T-helper 9 cell (primary cell): ENCODE measurements around the gene ZCWPW2.

ENCODE experiments used
- DNase-seq: peaks from one replicate; pipeline ENCODE4 v3.0.0-alpha.2; 2020

Gene ZCWPW2

DNA sequence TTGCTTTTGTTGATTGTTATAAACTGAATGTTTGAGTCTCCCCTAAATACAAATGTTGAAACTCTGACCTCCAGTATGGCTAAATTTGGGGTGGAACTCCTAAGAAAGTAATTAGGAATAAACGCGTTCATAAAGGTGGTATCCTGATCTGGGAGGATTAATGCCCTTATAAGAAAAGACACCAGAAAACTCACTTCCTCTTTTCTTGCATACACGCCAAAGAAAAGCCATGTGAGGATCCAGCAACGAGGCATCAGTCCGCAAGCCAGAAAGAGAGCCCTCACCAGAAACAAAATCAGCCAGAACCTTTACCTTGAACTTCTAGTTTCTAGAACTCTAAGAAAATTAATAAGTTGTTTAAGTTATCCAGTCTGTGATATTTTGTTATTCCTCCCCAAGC, 37.5 kb downstream of the ZCWPW2 start:
- DNase-seq = no peak

DNA sequence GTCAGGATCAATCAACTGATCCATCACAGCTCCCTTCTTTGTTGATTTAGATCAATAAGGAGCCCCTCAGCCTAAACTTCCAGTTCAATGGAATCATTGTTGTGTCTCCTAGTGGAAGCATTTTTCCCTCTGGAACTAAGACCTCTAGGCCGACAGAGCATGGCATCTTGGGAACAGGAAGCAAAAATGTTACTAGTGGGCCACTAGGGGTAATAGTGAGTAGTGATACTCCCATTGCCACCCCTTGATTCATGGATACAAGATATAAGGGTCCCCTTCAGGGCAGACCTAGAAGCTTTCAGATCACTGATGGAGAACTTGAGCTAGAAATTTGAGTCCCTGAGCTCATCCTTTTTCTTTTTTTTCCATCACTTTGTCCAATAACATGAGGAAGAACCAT, 40.5 kb downstream of the ZCWPW2 start:
- no peak for DNase-seq

DNA sequence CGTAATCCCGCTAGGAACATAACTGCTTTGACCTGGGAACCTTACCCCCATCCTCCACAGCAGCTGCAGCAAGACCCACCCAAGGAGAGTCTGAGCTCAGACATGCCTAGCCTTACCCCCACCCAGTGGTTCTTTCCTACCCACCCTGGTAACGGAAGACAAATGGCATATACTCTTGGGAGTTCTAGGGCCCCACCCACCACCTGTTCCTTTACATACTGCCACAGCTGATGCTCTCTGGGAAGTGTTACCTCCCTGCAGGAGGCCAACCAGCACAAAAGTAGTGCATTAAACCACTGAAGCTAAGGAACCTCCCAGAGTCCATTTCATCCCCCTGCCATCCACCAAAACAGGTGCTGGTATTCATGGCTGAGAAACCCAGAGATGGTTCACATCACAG, 50.7 kb downstream of the ZCWPW2 start:
- DNase-seq = no peak

DNA sequence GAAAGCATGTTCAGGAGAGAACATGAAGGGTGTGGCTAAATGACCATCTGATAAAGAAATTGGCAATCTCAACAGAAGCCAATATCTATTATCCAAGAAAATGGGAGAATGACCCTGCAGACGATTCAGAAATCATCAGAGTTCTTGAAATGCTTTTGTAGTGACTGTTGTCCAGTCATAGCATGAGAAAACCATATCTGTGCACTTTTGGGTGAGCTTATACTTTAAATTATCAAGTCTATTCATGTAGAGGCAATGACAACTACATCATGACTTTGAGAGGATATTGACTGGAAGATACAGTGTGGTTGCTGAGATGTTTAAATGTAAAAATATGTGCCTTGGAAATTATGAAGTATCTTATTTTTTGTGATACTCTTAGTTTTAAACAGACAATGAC, 57.7 kb downstream of the ZCWPW2 start:
- DNase-seq = no peak

DNA sequence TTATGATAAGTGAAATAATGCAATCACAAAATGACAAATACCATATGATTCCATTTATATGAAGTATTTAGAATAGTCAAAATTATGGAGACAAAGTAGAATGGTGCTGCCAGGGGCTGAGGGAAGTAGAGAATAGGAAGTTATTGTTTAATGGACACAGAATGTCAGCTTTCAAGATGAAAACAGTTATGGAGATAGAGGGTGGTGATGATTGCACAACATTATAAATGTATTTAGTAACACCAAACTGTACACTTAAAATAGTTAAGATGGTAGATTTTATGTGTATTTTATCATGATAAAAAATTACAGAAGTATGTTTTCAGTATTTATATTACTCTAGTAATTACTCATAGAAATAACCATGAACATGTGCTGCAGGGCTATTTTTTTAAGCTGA, 100.9 kb downstream of the ZCWPW2 start:
- DNase-seq = no peak

DNA sequence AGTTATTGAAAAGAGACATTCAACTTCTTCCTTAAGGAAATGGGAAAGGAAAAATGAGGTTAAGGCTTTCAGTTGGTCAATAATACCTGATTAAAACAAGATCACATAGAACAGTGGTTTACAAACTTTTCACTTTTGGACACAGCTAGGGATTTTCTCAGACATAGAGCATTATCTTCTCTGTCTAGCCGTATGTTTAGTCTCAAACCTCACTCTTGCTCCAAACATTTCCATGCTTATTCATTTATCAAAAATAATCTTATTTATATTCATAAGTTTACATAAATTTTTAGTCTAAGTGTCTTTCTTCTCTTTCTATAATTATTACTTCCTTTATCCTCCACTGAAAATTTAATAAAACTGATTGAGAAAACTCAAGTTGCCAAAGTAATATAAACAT, 114.3 kb downstream of the ZCWPW2 start:
- DNase-seq = no peak

DNA sequence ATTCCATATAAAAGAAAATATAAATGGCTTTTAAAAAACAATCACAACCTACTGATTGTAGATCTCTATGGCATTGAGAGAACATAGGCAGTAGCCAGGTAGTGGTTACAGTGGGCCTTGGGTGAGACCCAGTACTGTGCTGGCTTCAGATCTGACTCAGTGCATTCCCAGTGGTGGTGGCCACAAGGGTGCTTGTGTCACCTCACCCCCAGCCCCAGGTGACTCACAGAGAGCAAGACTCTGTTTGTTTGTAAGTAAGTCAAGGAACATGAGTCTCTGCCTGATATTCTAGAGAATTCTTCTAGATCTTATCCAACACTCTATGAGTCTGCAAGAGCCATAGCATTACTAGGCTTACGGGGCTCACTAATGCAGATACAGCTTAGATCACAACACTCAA, 118.9 kb downstream of the ZCWPW2 start:
- no peak for DNase-seq

DNA sequence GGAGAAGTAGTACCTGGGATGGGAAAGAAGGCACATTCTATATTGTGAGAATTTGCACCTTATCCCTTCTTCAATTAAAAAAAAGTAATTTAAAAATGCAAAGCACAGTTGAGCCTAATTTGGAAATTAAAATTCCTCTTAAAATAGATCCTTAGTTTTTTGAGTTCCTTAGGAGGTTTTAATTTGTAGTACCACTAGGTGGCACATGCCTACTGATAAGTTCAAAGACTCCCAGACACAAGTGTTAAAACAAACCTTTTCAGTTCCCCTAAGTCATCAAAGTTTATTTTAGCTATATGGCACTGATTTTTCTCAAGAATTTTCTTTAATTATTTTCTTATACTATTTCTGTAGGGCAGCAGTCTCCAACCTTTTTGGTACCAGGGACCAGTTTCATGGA, 127.7 kb downstream of the ZCWPW2 start:
- no peak for DNase-seq

DNA sequence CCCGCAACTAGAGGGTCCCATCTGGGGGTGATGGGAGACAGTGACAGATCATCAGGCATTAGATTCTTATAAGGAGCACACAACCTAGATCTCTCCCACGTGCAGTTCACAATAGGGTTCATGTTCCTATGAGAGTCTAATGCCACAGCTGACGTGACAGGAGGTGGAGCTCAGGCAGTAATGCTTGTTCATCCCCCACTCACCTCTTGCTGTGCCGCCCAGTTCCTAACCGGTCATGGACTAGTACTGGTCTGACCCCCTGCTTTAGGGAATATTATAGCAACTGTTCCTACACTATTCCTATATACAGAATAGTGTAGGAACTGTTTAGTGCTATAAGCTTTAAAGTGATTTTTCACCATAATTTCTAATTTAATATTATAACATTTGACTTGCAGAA, 128.2 kb downstream of the ZCWPW2 start:
- no peak for DNase-seq

DNA sequence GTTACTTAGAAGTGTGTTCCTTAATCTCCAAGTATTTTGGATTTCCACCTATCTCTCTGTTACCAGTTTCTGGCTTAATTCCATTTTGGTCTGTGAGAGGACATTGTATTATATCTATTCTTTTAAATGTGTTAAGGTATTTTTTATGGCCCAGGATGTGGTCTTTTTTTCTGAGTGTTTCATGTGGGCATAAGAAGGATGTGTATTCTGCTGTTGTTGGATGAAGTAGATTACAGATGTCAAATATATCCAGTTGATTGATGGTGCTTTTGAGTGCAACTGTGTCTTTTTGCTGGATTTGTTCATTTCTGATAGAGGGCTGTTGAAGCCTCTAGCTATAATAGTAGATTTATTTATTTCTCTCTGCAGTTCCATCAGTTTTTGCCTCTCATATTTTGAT, 136.6 kb downstream of the ZCWPW2 start:
- no peak for DNase-seq

DNA sequence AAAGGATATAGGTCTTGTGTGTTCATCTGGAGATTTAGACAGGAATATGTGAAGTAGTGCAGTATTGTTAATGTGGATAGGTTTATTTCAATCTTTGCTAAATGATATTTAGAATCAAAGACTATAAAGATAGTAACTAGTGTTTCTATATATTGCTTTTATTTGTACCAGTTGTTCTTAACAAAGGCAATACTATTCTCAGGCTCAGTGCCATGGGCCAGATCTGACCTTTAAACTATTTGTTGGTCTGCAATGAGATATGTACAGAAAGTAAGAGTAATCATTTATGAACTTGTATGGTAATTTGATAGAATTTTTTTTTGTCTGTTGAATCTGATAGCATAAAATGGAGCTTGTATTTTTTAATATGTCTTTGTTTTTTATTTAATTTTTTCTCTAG, 146.8 kb downstream of the ZCWPW2 start:
- DNase-seq = no peak

DNA sequence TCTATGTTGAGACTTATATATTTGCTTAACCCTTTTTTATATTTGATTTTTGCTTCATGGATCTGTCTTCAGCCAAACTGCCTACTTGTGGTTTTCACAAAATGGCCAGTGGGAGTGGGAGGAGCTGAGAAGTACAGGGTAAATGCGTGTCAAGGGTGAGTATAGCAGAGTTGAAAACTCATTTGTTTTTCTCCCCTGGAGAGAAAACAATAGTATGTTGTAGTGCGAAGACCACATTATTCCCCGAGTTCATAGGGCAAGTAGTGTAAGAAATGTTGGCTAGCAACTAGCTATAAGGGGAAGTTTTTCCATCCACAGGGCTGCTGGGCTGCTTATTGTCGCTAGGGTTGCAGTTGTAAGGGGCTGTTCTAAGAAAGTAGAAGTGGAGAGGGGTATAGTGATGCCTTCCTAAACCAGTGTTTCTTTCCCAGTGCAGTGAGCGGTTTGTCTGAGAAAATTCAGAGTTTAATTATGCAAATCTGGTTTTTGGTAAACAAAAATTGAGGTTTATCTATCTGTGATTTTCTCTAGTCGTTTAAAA, 153.9 kb downstream of the ZCWPW2 start:
- no peak for DNase-seq

DNA sequence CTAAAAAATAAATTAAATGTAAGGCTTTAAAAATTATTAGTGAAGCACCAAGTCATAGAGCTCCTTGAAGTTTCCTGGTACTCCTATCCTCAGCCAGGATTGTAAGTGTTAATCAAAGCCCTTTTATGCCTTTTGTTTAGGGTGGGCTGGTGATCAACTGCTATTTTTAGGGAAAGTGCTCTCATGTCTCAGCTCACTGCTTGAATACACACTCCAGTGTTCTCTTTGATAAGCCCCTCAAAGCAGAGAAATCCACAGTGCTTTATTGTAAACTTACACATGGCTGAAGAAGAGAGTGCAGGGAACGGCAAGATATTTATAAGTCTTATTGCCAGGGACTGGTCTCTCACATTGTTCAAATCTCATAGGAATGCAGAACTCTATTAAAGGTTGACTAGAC, 156.5 kb downstream of the ZCWPW2 start:
- no peak for DNase-seq

DNA sequence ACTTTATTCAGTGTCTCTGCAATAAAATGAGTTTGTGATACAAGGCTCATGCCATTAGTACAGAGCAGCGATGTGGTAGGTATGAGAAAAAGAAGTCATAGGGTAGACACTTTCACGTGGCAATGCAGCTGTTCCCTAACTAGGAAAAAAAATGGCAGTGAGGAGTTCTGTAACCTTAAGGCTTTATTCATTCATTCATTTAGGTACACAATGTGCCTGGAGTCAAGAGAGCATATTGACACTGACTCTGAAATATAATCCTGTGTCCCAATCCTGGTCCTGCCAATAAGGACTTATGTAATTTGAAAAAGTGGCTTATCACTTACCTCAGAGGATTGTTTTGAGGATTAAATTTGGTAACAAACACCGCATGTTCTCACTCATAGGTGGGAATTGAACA, 173.1 kb downstream of the ZCWPW2 start:
- no peak for DNase-seq

DNA sequence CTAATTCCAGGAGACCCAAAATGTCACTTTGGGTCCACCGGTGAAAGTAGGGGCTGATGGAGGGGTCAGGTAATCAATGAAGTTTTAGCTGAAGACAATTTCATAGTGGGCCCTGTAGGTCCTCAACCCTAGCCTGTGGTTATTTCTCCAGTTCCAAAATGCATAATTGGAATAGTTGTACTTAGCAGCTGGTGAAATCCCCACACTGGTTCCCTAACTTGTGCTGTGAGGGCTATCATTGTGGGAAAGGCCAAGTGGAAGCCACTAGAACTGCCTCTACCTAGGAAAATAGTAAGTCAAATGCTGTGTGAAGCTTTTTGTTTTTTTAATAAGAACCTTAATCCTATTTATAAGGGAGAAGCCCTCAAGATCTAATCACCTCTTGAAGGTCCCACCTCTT, 193.8 kb downstream of the ZCWPW2 start:
- no peak for DNase-seq

DNA sequence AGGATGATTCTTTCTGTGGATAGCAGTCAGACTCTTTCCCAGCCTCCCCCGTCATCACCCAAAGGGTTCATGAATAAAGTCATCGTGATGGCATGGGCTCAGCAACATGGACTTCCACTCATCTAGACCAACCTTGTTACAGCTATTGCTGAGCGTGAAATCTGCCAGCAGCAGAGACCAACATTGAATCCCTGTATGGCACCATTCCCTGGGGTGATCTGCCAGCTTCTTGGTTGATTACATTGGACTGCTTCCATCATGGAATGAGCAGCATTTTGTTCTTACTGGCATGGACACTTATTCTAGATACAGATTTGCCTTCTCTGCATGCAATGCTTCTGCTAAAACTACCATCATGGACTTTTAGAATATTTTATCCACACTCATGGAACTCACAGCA, 195.7 kb downstream of the ZCWPW2 start:
- DNase-seq = no peak

DNA sequence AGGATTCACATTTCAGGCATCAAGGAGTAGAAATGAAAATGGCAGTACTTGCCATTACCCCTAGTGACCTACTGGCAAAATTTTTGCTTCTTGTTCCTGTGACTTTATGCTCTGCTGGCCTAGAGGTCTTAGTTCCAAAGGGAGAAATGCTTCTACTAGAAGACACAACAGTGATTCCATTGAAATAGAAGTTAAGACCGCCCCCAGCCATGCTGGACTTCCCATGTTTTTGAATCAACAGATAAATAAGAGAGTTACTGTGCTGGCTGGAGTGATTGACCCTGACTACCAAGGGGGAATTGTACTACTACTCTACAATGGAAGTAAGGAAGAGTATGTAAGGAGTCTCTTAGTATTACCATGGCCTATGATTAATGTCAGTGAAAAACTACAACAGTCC, 196.3 kb downstream of the ZCWPW2 start:
- no peak for DNase-seq

DNA sequence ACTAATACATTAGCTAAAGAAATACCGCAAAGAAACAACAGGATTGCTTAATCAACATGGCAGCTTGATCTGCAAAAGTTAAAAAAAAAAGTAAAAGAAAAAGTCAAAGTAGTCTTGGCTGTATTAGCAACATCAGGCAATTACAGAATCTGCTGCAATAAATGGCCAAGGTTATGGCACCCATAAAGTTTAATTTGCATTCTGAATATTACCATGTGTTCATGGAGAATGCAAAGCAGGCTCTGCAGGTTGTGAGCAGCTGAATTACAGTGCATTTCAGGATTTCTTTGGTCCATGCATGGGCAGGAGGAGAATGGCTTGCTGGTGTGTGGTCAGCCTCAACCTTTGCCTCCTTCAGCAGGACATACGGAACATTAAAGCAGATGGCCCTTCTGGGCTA, 199.2 kb downstream of the ZCWPW2 start:
- no peak for DNase-seq

DNA sequence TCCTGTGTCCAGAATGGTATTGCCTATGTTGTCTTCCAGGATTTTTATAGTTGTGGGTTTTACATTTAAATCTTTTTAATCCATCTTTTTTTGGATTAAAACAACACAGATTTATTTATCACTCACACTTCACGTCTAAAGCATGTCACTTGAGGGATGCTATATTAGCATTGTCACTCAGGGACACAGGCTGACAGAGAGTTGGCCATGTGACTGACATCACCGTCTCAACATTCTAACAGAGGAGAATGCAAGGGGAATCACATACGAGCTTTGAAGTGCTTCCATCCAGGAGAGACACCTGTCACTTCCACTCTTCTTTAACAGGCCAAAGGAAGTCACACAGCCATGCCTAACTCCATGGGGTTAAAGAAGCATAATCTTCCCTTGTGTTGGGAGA, 204.7 kb downstream of the ZCWPW2 start:
- DNase-seq = no peak

DNA sequence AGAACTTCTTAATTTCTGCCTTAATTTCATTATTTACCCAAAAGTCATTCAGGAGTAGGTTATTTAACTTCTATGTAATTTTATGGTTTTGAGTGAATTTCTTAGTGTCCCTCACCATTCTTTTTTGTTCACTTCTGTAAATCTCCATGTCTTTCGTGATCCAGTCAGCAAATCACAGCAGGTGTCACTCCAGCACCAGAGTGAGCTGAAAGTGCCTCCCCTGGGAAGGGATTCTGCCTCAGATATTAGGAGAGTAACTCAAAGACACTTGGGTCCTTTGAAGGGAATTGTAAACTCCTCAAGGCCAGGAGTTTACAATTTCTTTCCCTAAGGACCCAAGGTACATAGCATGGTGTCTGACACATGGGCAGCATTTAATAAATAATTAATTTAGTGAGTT, 207.7 kb downstream of the ZCWPW2 start:
- DNase-seq = no peak

DNA sequence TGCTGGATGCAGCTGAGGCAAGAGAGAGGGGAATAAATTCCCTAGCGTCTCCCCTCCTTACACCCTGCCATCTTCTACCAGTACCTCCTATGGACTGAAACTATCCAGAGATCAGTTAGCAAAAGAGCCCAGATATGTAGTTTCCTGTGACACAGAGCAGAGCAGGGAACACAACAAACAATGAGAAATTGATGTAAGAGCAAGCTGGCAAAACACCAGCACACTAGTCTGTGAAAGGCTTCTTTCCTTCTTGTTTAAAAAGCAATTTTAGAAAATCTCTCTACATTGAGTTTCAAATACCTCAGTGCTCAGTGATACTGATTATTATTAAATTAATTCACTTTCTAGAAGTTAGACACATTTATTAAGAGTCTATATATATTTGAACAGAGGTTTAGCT, 215.7 kb downstream of the ZCWPW2 start:
- no peak for DNase-seq

DNA sequence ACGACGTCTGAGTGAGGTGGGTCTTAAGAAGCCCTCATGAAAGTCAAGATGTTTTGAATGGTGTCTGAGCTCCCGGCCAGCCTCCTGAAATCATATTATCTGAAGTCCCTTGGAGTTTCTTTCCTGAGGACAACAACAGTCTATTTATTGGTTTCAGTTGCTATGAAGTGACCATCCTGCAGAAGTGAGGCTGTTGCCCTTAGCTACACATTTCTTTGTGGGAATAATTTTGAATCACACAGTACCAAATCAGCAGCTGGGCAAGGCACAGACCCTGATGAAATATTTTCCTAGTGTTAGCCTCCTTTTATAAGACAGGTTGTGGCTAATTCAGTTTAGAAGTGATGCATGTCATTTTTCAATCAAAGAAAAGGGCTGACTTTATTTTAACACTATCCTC, 220.8 kb downstream of the ZCWPW2 start:
- DNase-seq = no peak

DNA sequence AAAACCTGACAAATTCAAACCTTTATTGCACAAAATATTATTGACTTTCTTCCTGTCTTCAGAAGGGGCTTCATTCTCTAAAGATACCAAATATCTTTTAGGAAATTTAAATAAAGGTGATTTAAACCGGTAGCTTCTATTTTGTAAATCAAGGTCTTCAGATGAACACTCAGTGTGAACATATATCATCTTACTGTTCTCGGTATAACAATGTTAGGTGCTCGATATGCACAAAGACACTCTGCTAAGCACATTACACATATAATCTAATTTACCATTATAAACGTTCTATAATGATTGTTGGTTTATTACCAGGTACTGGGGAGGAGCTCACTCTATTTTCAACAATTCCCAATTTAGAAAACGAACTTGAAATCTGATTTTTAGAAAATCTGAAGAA, 225.5 kb downstream of the ZCWPW2 start:
- DNase-seq = no peak

DNA sequence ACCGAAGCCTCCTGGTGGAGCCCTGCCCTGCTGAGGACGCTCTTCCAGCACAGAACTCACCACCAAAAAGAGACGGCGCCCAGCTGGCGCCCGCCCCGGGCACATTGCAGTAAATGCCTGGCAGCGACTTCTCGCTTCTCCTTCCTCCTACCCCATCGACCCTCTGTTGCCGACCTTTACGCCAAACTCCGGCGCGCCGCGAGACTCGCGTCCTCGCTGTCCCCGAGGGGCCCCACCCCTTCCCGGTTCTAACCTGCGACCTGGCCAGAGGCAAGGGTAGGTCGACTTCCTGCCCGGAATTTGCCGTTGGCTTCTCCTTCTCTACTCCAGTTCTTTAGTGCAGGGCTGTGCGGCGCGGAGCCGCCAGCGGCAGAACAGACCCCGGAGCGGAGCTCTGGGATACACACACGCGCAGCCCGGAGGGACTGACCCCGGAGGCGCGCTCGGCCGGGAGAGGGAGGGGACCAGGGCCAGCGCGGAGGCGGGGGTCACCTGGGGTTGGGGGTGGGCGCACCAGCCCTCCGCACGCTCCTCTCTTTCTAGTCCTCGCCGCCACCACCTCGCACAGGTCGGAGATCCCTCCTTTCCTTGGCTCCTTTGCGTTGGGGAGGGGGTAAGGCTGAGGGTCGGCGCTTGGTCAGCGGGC, 226.7 kb downstream of the ZCWPW2 start:
- no peak for DNase-seq
